Inferior parietal cortex (tissue), 1 donor: ENCODE data around the gene TPCN1.

ENCODE experiments used
- DNase-seq: peaks from one replicate; pipeline ENCODE4 v3.0.0-alpha.2; 2016; ENCODE audit errors: extremely low spot score

TPCN1 gene

DNA sequence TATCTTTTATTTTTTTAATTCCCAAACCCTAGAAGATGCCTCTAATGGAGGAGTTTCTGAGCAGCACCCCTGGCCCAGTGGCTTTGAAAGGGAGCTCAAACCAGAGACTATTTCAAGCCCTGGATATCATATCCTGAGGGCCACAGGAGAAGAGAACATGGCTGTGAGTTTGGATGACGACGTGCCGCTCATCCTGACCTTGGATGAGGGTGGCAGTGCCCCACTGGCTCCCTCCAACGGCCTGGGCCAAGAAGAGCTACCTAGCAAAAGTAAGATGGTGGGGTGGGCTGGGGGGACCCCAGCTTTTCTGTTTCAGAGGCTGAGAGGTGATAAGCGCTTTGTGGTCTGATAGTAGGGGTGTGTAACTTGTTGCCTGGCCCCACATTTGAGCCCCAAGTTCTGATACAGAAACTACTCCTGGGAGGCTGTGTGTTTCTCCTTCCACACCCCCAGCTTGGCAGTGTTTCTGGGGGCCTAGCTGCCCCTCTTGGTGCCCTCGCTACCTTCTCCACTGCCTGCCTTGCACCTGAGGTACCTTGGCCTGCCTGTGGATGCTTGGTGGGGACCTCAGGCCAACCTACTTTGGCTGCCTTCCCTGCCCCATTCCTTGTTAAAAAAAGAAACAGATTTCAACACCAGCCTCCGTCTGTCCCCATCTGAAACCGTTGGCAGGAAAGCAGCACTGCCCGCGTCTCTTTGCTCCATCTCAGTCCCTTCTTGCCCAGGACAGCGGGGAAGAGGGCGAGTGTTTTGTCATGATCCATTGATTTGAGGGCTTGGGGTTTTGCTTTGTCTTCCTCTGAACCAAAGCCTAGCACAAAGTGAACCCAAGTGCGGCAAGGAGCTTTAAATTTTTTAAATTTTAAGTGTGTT lies 5.7 kb downstream of the TPCN1 start:
- DNase-seq = no peak

DNA sequence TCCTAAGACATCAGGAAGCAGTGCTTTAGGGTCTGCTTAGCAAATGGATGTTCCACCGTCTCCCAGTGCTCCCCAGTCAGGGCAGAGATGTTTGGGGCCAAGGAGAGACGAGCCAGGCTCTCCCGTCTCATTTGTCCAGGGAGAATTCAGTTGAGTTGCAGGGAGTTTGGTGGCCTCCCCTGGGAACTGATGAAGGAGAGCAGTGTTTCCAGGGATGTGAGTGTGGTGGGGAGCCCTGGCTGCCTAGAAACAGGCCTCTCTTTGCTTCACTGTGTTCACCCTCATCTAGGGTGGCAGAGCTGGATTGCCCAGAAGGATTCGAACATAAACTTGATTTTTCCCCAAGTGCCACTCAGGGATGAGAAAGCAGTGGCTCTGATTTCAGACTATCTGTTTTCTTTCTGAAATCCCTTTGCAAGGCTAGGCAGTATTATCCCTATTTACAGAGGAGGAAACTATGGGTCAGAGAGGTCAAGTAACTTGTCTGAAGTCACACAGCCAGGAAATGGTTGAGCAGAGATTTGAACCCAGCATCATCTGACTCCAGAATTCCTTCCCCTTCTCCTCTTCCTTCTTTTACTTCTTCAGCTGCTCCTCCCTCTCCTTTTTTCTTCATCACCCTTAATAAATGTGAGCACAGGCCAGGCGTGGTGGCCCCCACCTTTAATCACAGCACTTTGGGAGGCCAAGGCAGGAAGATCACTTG lies 6.6 kb downstream of the TPCN1 start:
- DNase-seq = no peak

DNA sequence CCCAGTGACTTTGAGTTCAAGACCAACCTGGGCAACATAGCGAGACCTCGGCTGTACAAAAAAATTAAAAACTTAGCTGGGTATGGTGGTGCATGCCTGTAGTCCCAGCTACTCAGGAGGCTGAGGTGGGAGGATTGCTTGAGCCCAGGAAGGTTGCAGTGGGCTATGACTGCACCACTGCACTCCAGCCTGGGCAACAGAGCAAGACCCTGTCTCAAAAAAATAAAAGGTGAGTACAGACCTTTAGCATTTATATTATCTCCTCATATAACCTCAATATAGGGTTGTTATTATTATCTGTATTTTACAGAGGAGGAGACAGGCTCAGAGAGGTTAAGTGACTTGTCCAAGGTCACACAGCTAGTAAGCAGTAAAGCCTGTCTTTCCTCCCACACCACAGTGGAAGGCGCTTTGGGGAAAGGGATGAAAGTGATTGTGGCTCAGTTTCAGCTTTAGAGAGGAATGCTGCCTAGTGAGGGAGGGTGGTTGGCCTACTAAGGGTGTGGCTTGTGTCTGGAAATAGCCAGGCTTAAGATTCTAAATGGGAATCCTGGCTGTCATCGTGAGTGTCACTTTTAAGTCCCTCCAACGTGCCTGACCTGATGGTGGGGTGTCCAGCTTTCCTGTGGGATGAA lies 7.2 kb downstream of the TPCN1 start:
- DNase-seq = no peak

DNA sequence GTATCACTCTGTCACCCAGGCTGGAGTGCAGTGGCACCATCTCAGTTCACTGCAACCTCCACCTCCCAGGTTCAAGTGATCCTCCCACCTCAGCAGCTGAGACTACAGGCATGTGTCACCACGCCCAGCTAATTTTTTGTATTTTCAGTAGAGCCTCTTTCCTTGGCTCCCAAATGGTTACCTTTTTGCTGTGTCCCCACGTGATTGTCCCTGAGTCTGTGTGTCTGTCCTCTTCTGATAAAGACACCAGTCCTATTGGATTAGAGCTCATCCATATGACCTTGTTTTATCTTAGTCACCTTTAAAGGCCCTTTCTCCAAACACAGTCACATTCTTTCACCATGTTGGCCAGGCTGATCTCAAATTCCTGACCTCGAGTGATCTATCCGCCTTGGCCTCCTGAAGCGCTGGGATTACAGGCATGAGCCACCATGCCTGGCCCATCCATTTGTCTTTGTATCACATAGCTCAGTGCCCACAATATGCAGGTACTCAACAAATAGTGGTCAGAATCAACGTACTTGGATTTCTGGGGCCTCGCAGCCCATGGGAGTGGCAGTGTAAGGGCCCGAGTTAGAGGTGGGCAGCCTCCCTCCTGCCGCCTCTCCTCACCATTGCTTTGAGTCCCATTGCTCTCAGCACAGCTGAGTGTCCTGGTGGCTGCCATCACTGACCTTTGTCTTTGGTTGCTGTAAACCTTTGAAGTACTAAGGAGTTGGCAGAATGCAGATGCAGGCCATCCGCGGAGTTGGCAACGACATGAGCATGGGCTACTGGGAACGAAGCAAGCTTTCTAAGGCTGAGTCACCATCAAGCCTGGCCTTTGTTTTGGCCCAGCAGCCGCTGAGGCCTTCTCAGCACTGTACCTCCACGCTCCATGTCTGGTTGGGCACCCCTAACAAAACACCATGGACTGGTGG lies 9.3 kb downstream of the TPCN1 start:
- DNase-seq = no peak

DNA sequence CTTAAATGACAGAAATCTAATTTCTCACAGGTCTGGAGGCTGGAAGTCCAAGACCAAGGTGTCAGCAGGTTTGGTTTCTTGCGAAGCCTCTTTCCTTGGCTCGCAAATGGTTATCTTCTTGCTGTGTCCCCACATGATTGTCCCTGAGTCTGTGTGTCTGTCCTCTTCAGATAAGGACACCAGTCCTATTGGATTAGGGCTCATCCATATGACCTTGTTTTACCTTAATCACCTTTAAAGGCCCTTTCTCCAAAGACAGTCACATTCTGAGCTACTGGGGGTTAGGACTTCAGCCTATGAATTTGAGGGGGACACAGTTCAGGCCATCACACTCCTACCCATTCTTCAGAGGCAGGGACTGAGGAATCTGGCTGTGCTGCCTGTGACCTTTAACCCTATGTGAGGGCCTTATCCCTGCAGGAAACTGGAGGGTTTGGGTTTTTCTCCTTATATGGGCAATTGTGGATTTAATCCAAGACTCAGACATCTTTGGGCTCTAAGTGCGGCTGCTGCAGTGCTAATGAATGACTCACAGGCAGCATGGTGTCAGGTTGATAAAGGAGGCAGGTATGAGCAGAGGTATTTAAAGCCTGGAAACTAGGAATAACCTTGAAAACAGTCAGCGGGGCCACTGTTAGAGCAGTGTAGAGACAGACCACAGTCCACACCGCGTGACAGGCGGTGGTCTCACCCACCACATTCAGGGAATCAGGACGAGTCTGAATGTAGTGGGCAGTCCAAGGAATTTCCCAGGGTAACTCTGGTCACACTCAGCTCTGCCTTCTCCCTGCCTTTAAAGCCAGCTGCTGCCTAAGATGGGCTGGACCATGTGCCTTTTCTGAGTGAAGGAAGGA lies 10.2 kb downstream of the TPCN1 start:
- no peak for DNase-seq

DNA sequence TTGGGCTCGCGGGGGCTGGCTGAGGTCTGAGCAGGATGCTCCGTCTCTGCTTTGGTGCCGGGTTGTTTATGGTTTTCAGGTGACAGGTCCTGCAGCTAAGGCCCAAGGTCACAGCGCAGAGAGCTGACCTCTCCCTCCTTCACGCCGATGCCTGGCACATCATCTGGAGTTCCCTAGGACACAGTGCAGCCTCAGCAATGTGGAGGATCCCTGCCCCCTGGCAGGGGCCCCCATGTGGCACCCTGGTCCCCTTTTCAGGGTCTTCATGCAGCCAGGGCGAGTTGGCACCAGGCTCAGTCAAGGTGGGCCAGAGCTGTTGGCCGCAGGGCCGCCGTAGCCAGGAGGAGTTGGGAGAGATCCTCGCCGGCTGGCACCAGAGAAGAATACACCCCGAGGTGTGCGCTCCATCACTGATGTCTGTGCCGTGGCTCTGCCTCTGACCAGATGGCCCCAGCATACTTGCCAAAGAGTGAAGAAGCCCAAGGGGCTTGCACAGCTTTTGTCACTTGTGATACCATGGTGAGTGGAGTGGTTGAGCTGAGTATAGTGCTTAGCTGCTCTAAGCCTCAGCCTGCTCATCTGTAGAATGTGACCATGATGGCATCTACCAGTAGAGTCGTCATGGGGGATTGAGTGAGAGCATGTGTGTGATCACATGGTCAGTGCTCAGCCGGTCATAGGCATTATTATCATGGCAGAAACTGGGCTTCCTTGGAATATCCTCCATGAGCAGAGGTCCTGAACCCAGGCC lies 11.0 kb downstream of the TPCN1 start:
- DNase-seq = no peak

DNA sequence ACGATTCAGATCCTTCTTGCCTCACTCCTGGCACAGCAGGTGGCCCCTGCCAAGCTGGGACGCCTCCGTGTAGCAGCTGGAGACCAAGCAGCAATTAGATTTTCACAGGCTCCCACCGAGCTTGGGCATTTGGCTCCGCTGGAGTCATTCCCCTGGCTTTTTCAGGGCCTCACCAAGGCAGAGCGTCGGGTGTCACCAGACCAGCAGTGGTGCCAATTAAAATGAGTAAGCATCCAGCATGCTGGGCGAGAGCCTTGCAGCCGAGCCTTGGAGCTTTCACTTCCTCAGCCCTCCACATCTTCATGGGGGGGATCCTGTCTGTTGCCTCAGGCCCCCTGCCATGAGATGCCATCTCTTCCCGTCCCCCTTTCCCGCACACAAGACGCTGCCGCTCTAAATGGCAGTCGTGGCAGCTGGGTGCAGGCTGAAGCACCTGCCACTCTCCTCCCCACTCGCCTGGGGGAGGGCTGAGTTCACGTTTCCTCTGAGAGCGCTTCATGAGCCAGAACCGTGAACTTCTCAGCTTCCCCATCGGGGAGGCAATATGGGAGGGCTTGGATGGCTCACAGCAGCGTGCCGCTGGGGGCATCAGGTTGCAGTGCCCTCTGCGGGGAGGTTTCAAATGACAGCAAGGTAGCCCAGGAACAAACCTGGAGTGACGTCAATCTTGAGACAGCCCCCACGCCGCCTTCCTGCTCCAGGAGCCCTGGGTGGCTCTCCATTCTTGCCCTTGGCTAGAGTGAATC lies 11.7 kb downstream of the TPCN1 start:
- peak; percentile 64 for DNase-seq

DNA sequence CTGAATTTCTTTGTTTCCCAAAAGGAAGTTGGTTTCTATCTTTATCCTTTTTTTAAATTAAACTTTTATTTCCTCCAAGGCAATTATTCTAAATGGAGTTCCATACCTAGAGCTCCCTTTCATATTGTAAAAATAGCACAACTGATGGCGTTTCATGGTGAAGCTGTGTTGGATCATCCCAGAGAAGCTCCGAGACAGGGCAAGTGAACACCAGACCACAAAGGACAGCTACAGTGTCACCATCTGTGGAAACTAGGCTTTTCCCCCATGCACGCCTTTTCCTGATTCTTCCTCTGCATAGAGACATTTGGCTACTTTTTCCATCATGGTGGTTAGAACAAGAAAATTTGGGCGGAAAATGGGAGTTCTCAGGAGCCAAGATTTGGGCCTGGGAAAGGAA lies 12.7 kb downstream of the TPCN1 start:
- DNase-seq = no peak

DNA sequence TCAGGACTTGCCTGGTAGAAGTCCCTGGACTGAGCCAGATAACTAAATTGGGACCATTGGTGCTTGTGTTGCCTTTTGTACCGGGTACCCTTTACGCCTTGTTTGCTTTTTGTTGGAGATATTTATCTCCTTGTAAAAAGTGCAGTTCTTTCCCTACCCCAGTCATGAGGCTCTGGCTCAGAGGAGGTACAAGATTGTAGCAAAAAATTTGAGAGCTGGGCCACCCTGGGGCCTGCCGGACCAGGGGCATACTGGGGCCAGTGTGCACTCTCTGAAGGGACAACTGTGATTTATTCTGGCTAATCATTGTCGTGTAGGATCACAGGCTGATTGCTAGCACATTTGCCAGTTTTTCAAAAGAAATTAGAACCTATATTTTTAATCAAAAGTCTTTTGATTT lies 13.2 kb downstream of the TPCN1 start:
- DNase-seq = no peak

DNA sequence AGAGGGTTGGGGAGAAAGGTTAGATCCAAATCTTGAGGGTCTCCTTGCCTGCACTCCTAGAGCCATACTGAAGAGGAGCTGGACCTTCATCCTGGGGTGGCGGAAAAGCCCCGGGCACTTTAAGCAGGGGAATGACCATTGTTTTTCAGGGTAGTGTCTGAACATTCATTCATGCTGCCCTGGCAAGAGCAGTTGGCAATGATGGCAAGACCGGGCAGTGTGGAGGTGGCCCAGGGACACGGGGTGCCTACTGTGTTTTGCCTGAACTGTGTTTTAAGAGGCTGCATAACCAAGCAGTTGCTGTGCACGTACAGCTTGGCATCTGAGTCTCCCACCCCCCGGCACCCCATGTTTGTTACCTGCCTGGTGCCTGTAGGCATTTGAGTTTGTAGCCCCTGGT lies 14.7 kb downstream of the TPCN1 start:
- DNase-seq = no peak

DNA sequence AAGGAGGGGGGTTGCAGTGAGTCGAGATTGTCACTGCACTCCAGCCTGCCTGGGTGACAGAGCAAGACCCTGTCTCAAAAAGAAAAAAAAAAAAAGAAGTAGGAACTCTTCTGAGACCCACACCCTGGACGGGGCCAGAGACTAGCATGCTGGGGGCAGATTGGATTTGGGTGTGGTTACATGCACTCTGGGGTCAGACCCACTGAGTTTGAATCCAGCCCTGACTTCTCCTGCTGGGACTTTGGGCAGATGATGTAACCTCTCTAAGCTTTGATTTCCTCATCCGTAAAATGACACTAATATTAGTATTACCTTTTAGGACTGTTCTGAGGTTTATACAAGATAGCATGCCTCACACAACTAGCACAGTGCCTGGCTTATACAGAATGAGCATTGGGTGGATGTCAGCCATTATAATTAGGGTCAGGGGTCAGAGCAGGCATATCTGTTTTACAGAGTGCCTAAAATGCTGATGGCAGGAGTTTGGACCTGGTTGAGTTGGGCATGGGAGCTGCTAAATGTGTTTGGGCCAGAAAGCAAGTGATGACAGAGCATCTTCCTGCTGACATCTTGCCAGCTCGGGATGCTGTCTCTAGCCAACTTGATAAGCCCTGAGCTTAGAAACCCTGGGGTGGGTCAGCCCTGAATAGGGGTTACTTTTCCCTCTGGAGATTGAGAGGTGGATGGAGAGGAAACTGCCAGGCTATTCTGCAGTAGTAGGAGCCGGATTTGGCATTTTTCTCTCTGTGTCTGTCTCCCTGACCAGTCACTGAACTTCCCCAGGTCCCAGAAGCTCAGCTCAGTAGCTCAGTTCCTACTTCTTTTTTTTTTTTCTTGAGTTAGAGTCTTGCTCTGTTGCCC lies 15.5 kb downstream of the TPCN1 start:
- no peak for DNase-seq

DNA sequence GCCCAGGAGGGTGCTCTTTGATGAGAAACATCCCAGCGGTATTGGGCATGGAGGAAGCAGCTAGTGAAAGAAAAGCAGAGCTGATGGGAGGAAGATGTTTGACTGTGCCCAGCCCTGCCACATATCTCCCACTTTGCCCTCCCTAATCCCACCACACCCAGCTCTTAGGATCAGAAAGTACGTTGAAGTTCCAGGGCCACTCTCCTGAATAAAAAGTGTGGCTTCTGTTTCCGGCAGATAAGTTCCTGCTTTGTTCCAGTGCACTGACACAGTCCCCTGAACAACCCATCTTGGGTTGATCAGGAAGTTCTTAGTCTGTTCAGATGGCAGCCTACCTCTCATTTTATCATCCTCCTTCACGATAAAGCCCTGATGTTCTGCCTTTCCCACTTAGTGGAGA lies 16.5 kb downstream of the TPCN1 start:
- no peak for DNase-seq

DNA sequence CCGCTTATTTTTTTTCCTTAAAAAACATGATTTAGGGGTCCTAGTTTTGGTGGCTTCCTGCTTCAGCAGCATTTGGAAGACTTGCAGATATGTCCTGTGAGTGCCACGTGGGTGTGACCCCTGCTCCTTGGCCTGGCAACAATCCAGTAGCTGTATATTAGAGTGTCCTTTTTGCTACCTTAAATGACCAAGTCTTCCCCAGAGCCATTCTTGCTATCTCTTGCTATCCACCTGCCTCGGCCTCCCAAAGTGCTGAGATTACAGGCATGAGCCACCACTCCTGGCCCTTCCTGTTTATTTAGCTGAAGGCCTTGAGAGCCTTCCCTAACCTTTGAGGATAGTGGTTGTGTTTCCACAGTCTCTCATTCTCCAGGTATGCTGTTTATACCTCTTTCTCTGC lies 17.0 kb downstream of the TPCN1 start:
- DNase-seq = no peak

DNA sequence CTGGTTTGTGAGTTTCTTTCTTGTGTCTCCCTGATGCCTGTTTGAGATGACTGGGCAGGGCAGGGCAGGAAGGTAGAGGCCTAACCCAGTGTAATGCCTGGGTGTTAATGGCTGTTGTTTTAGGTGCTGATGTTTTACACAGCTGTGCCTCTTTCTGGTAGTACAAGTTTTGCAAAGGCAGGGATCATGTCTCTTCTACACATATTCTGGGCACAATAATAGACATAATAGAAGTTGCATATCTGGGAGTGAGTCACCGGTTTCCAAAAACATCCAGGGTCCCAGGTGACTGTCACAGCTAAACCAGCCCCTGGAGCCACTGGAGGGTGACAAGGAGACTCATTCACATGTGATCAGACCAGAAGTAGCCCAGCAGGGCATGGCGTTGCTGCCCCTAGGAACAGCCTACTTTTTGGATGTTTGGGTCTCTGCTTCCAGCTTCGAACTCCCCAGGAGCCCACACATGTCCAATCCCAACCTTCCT lies 18.1 kb downstream of the TPCN1 start:
- no peak for DNase-seq

DNA sequence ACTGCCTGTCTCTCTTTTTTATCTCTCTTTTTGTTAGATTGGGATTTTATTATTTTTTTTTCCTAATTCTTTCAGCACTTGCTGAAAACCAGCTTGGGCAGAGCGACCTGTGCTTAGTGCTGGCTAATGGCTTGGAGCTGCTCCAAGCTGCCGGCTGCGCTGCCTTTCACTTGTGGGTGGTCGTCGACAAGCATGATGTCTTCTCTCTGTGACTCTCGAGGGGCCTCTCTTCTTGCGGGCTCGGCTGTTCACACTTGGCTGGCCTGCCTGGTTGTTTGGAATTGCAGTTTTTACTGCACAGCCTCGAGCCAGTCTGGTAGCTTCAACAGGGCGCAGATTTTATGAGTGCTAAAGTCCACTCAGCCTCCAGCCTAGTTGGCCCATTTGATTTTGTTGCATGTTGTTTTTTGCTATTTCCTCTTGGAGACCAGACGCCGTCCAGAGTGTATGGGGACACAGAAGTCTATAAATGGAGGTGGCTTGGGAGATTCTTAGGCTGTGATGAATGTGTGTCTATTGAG lies 18.6 kb downstream of the TPCN1 start:
- no peak for DNase-seq

DNA sequence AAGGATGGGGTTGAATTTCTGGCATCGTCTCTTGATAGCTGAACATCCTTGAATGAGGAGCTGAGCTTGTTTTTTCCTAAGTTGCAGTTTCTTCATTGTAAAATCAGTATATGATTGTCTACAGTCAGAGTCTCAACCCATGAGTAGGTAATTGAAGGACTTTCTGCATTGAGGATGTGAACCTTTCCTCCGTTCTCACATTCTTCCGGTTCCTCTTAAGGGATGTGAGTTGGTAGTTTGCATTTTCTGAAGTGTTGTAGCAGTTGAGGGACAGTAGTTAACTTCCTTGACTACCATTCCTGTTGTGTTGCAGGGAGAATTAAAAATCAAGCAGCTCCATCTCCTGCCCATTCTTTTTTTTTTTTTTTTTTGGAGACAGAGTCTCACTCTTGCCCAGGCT lies 19.1 kb downstream of the TPCN1 start:
- no peak for DNase-seq

DNA sequence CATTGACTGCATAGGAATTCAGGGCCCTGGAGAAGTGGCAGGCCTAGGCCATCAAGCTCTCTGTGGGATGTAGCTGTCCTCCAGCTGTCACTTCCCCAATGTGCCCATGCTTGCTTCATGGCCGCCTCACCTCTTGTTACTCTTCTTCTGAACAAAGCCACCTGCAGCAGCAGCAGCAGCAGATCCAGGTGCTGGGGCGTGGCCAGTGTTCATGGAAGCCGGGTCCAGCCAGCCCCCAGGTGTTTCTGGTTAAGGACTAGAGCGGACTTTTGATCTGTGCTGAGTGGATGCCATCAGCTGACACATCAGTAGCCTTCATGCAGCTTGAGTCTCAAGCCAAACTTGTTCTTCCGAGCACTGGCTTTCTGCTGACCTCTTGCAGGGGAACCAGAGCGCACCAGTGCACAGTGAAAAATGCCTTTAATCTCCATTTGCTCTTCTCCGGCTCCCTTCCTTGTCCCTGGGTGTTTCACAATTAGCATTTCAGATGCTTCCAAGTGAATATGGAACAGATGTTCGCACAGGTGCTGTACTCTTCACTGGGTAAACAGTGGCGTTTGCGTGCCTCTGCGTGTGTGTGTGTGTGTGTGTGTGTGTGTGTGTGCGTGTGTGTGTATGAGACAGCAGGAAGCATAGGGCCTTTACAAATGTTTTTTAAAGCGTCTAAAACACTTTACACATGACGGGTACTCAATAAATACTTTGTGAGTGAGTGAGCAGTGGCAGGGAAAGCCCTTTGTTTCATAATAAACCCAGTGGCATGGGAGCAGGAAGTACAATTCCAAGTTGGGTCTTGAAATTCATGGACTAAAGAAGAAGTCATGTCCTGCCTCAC lies 20.1 kb downstream of the TPCN1 start:
- no peak for DNase-seq
